Measurements from ENCODE around the gene SMIM10L2A. TPM values are rescaled to one million over a fixed set of nuclear protein-coding genes. Genes with fewer than 3 reads are reported as not detected.
"Not testable (repeated sequence)": the region's sequence is repeated elsewhere in the genome, so short reads cannot be mapped to it uniquely, and the experiment has no call there.

SMIM10L2A gene
- total and polyA plus RNA-seq, 5 donors = 3.8 to 6.3 (median 5.2) TPM

DNA sequence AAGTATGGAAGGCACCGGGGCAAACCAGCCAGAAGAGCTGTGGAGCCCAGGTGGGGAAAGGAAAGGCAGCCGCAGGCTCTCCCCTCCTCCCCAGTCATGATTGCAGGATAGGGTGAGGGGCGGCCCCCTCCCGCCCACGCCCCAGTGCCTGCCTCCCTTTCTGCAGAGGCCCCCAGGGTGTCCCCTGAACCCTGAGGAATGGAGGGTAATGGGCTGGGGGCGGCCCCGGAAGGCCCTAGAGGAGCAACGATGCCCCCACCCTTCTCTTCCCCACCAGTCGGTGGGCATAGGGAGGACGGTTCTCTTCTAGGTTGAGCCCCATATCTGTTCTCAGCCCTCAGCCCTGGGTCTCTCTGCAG, 1.0 kb downstream of the SMIM10L2A start:
- H3K27ac ChIP-seq (ENCODE audit: low read length); intact Hi-C loops (cut with DNase I); H3K4me1 ChIP-seq (ENCODE audit: control insufficient read depth, insufficient read depth, low read length); H3K27me3 ChIP-seq (ENCODE audit: control insufficient read depth, insufficient read depth); H3K9me3 ChIP-seq (ENCODE audit: control insufficient read depth, low read length); ATAC-seq; DNase-seq: not testable (repeated sequence)
- WGBS = 44% methylated on average over 10 of the region's 10 CpGs
- H3K4me3 ChIP-seq (ENCODE audit: low read length) = peak overlapping the region; percentile 53

DNA sequence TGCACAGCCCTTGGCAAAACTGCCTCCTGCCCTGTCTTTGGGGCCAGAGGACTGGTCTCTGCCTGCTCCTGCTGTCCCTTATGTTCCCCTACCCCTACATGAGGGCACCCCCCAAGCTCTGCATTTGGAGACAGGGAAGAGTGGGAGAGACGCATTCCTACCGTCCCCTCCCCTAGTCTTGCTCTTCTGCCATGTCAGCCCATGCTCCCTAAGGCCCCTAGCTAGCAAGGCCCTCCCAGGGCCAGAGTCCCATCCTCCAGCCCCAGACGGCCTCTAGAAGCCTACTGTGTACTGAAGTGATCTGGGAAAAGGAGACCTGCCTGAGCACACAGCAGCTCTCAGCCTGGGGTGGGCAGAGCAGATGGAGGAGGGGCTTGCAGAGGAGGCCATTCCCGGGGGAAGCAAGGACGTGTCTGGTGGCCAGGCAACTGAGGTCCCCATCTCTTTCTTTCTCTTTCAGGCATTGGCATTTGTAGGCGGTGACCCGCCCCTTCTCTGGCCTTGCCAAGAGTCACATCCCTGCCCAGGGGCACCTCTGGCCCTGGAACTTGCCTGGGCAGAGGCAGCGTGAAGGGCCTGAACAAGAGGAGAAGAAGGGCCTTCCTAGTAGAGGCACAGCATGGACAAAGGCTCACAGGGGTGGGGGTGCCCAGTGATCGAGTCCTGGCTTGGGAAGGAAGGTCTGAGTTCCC, 1.6 kb downstream of the SMIM10L2A start:
- H3K4me3 ChIP-seq (ENCODE audit: low read length); H3K4me1 ChIP-seq (ENCODE audit: control insufficient read depth, insufficient read depth, low read length); ATAC-seq; intact Hi-C loops (cut with DNase I); H3K9me3 ChIP-seq (ENCODE audit: control insufficient read depth, low read length); H3K27me3 ChIP-seq (ENCODE audit: control insufficient read depth, insufficient read depth); H3K27ac ChIP-seq (ENCODE audit: low read length): not testable (repeated sequence)
- WGBS = 69% methylated on average over 9 of the region's 9 CpGs
- DNase-seq = peak in 1 of 3 donors; percentile 41

- intact Hi-C loops (cut with DNase I) = no loop called here
- Histone ChIP-seq H3K4me1 (ENCODE audit: control insufficient read depth, insufficient read depth, low read length) (no peaks in the 10 kb centered on the region), H3K27ac (ENCODE audit: low read length) (no peak overlapping the region), H3K9me3 (ENCODE audit: control insufficient read depth, low read length) (no peaks in the 10 kb centered on the region), H3K27me3 (ENCODE audit: control insufficient read depth, insufficient read depth) (no peaks in the 10 kb centered on the region), H3K4me3 (ENCODE audit: low read length) (no peak overlapping the region)
- WGBS = 90% methylated on average over 9 of the region's 9 CpGs
- no peak for DNase-seq
- no peak for ATAC-seq
Measured at GRCh38 chrX:135424469-135424868, 2.7 kb downstream of the SMIM10L2A start.

DNA sequence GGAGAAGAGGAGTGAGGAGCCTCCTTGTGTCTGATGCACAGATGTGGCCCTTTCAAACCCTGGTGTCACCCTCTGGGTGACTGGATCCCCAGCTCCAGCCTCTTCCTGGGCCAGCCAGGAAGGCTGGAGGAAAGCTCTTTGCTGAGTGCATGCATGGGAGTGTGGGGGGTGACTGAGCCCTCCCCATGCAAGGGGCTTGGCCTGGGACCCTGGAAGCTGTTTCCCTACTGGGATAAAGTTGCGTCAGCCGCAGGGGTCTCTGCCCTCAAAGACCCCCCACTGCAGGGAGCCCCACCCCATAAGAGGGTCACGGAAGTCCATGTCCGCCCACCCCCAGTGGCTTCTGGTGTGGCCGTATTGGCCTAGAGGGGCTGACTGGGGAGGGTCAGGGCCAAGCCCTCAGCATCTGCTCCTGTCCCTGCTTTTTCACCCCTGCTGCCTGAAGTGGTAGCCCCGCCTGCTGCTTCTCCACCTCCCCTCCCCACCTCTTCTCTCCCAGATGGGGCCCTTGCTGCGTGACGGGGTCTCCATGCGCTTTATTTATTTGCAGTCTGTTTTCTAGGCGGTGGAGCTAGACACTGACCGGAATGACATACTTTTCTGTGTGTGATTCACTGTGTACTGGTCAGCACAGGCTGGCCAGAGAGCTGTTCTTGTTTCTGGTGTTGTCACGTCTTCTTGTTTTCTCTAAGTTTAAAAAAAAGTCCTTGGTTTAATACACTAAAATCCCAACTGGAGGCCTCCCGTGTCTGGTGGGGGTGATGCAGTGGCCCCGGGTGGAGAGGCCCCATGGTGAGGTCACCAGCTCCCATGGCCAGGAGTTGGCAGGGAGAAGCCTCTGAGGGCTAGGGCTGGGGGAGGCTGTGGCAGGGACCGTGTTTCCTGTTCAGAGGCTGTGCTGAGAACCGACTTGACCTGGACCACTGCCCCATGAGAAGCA, 3.6 kb downstream of the SMIM10L2A start:
- H3K27me3 ChIP-seq (ENCODE audit: control insufficient read depth, insufficient read depth) = no peaks in the 10 kb centered on the region
- no peaks in the 10 kb centered on the region for H3K4me1 ChIP-seq (ENCODE audit: control insufficient read depth, insufficient read depth, low read length)
- no peak overlapping the region for H3K27ac ChIP-seq (ENCODE audit: low read length)
- ATAC-seq (no peak), DNase-seq (peak in 2 of 3 donors; percentile 15 to 49)
- no peak overlapping the region for H3K4me3 ChIP-seq (ENCODE audit: low read length)
- WGBS = 58% methylated on average over 16 of the region's 16 CpGs
- intact Hi-C loops (cut with DNase I) = no loop called here
- H3K9me3 ChIP-seq (ENCODE audit: control insufficient read depth, low read length) = no peaks in the 10 kb centered on the region

DNA sequence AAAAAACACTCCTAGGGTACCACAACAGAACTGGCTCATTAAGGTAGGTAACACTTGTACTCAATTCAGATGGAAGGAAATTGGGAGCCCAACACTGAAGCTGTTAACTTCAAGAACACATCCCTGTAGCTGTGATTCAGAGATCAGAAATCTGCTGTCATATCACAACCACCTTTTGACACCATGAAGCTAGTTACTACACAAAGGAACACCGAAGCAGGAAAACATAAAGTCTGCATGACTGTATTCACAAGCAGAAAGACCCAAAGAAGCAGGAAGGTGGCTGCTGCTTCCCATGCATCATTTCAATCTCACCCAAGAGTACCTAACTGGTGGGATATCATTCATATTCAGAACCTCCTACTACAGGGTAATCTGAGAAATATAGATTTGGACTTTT, 7.7 kb downstream of the SMIM10L2A start:
- intact Hi-C loops (cut with DNase I) = no loop called here
- Histone ChIP-seq H3K9me3 (ENCODE audit: control insufficient read depth, low read length) (no peaks in the 10 kb centered on the region), H3K27ac (ENCODE audit: low read length) (no peak overlapping the region), H3K4me3 (ENCODE audit: low read length) (no peak overlapping the region), H3K4me1 (ENCODE audit: control insufficient read depth, insufficient read depth, low read length) (no peaks in the 10 kb centered on the region), H3K27me3 (ENCODE audit: control insufficient read depth, insufficient read depth) (no peaks in the 10 kb centered on the region)
- 74% methylated on average over 1 of the region's 1 CpG for WGBS
- ATAC-seq = no peak
- DNase-seq = no peak

DNA sequence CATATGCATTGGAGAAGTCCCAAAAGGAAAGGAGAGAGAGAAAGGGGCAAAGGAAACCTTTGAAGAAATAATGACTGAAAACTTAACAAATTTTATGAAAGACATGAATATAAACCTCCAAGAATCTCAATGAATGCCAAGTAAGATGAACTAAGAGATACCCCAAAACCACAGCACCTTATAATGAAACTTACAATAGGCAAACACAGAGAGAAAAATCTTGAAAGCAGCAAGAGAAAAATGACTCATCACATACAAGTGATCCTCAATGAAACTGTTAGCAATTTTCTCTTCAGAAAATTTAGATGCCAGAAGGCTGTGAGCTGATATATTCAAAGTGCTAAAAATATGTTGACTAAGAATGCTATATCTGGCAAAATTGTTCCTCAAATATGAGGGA, 10.1 kb downstream of the SMIM10L2A start:
- ATAC-seq = no peak
- DNase-seq = no peak
- H3K27ac ChIP-seq (ENCODE audit: low read length) = no peak overlapping the region
- H3K4me3 ChIP-seq (ENCODE audit: low read length) = no peak overlapping the region
- intact Hi-C loops (cut with DNase I) = no loop called here
- no peaks in the 10 kb centered on the region for H3K4me1 ChIP-seq (ENCODE audit: control insufficient read depth, insufficient read depth, low read length)
- no peaks in the 10 kb centered on the region for H3K9me3 ChIP-seq (ENCODE audit: control insufficient read depth, low read length)
- H3K27me3 ChIP-seq (ENCODE audit: control insufficient read depth, insufficient read depth) = no peaks in the 10 kb centered on the region

DNA sequence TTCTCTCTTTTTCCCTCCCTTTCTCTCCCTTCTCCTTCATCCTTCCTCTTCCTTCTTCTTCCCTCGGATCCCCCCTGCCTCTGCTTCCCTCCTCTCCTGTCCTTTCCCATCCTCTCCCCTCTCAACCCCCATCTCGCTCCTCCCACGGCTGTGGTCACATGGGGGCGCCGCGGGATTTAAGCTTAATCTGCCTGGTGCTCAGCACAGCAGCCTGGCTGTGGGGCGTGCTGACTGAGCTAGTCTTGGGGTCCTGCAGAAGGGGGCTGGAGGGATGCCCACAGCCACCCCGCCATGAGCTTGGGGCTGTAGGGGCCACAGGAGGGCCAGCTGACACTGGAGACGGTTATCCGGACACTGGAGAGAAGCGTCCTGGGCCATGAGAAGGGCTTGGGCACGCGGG, 10.7 kb downstream of the SMIM10L2A start:
- intact Hi-C loops (cut with DNase I) = no loop called here
- 76% methylated on average over 13 of the region's 13 CpGs for WGBS
- H3K4me1 ChIP-seq (ENCODE audit: control insufficient read depth, insufficient read depth, low read length) = no peaks in the 10 kb centered on the region
- no peaks in the 10 kb centered on the region for H3K9me3 ChIP-seq (ENCODE audit: control insufficient read depth, low read length)
- H3K27ac ChIP-seq (ENCODE audit: low read length) = no peak overlapping the region
- ATAC-seq = no peak
- H3K27me3 ChIP-seq (ENCODE audit: control insufficient read depth, insufficient read depth) = no peaks in the 10 kb centered on the region
- no peak overlapping the region for H3K4me3 ChIP-seq (ENCODE audit: low read length)
- DNase-seq = no peak

DNA sequence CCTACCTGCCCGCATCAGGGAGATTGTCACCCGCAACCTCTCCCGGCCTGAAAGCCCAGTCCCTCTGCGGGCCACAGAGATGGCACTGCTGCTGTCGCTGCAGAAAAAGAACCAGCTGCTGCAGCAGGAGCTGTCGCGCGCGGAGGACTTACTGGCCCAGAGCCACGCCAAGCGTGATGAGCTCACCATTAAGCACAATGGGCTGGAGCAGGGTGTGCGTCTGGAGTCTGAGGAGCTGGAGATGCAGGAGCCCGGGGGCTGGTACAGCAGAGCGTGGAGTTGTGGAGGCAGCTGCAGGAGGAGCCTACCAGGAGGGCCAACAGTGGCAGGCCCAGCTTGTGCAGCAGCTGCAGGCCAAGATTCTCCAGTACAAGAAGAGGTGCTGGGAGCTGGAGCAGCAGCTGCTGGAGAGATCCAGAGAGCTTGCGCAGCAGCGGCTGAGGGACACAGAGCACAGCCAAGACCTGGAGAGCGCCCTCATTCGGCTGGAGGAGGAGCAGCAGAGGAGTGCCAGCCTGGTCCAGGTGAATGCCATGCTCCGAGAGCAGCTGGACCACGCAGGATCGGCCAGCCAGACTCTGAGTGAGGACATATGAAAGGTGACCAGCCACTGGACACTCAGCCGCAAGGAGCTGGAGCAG, 11.3 kb downstream of the SMIM10L2A start:
- Histone ChIP-seq H3K27ac (ENCODE audit: low read length) (no peak overlapping the region), H3K9me3 (ENCODE audit: control insufficient read depth, low read length) (no peaks in the 10 kb centered on the region), H3K4me1 (ENCODE audit: control insufficient read depth, insufficient read depth, low read length) (no peaks in the 10 kb centered on the region), H3K4me3 (ENCODE audit: low read length) (no peak overlapping the region), H3K27me3 (ENCODE audit: control insufficient read depth, insufficient read depth) (no peaks in the 10 kb centered on the region)
- whole genome bisulfite sequencing = 77% methylated on average over 22 of the region's 22 CpGs
- DNase-seq (peak in 1 of 3 donors; percentile 12), ATAC-seq (no peak)
- intact Hi-C loops (cut with DNase I) = no loop called here

DNA sequence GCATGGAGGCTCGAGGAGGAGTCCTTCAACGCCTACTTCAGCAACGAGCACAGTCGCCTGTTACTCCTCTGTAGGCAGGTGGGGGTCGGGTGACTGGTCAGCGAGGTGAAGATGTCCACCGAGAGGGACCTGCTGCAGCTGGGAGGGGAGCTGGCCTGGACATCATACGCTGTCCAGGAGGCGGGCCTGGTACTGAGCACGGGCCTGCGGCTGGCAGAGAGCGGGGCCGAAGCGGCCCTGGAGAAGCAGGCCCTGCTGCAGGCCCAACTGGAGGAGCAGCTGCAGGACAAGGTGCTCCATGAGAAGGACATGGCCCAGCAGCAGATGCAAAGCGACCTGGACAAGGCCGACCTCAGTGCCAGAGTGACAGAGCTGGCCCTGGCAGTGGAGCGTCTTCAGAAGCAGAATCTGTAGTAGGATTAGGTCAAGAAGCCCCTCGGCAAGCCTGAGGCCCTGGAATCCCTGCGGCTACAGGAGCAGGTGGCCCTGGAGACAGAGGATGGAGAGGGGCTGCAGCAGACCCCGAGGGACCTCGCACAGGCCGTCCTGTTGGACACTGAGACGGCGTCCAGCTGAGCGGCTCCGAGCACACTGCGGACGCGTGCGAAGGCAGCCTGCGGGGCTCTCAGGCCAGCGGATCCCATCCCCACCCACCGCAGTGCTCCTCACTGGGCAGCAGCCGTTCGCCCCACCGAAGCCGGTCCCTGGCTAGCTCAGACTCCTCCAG, 11.9 kb downstream of the SMIM10L2A start:
- 95% methylated on average over 37 of the region's 37 CpGs for WGBS
- H3K27me3 ChIP-seq (ENCODE audit: control insufficient read depth, insufficient read depth) = no peaks in the 10 kb centered on the region
- intact Hi-C loops (cut with DNase I) = no loop called here

DNA sequence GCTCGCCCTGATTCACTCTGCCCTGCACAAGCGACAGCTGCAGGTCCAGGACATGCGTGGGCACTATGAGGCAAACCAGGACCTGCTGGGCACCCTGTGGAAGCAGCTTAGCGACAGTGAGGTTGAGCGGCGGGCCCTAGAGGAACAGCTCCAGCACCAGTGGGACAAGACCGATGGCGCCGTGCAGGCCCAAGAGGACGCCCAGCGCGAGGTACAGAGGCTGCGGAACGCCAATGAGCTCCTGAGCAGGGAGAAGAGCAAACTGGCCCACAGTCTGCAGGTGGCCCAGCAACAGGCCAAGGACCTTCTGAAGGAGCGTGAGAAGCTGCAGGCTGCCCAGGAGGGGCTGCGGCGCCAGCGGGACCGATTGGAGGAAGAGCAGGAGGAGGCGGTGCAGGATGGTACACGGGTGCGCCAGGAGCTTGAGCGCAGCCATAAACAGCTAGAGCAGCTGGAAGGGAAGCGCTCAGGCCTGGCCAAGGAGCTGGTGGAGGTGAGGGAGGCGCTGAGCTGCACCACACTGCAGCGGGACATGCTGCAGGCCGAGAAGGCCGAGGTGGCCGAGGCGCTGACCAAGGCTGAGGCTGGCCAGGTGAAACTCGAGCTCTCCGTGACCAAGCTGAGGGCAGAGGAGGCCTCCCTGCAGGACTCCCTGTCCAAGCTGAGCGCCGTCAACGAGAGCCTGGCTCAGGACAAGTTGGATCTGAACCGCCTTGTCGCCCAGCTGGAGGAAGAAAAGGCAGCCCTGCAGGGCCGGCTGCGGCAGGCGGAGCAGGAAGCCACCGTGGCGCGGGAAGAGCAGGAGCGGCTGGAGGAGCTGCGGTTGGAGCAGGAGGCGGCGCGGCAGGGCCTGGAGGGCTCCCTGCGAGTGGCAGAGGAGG, 12.8 kb downstream of the SMIM10L2A start:
- WGBS = 94% methylated on average over 49 of the region's 49 CpGs
- H3K9me3 ChIP-seq (ENCODE audit: control insufficient read depth, low read length) = no peaks in the 10 kb centered on the region
- intact Hi-C loops (cut with DNase I) = no loop called here
- no peak for DNase-seq
- ATAC-seq = no peak
- no peak overlapping the region for H3K4me3 ChIP-seq (ENCODE audit: low read length)
- no peaks in the 10 kb centered on the region for H3K4me1 ChIP-seq (ENCODE audit: control insufficient read depth, insufficient read depth, low read length)
- H3K27ac ChIP-seq (ENCODE audit: low read length) = no peak overlapping the region
- H3K27me3 ChIP-seq (ENCODE audit: control insufficient read depth, insufficient read depth) = no peaks in the 10 kb centered on the region

More for the DNA sequence above, 11.9 kb downstream of the SMIM10L2A start:
- H3K27ac ChIP-seq (ENCODE audit: low read length) = no peak overlapping the region
- no peaks in the 10 kb centered on the region for H3K4me1 ChIP-seq (ENCODE audit: control insufficient read depth, insufficient read depth, low read length)
- ATAC-seq (no peak), DNase-seq (no peak)
- H3K4me3 ChIP-seq (ENCODE audit: low read length) = no peak overlapping the region
- no peaks in the 10 kb centered on the region for H3K9me3 ChIP-seq (ENCODE audit: control insufficient read depth, low read length)
